ENCODE measurements around the gene AIG1. TPM values are rescaled to one million over a fixed set of nuclear protein-coding genes. Genes with fewer than 3 reads are reported as not detected.
"Not testable (repeated sequence)": the region's sequence is repeated elsewhere in the genome, so short reads cannot be mapped to it uniquely, and the experiment has no call there.

The AIG1 gene
- polyA plus RNA-seq, 1 of the 3 experiments (the other 2 are of a cell fraction): 36.8 TPM

GRCh38 chr6:143079325-143079640 lies 18.6 kb downstream of the AIG1 start:
- CTCF ChIA-PET: no interaction called here
- peaks cover 8% of the 10 kb centered on the region; the same call in 1 of the 2 replicates for H3K9me3 ChIP-seq
- TF ChIP-seq USF2 (IDR thresholded peaks at IDR 0.05; ENCODE audit: borderline replicate concordance, low read depth, low read length): no peak
- TF ChIP-seq NFIC (IDR thresholded peaks at IDR 0.05; ENCODE audit: borderline replicate concordance): no peak
- TF ChIP-seq PBX3 (IDR thresholded peaks at IDR 0.05): no peak
- TF ChIP-seq RFX5 (IDR thresholded peaks at IDR 0.05; ENCODE audit: low read length): no peak
- no peak for TF ChIP-seq EZH2phosphoT487 (IDR thresholded peaks at IDR 0.05; ENCODE audit: borderline replicate concordance, low read depth)
- TF ChIP-seq MEF2A (IDR thresholded peaks at IDR 0.05; ENCODE audit: borderline replicate concordance, low read depth): no peak
- no peak for TF ChIP-seq TEAD4 (IDR thresholded peaks at IDR 0.05; ENCODE audit: borderline replicate concordance, insufficient read depth)
- no peak for TF ChIP-seq MXI1 (IDR thresholded peaks at IDR 0.05; ENCODE audit: low read depth, low read length)
- TF ChIP-seq REST (IDR thresholded peaks at IDR 0.05; ENCODE audit: low read depth, low read length): no peak
- no peak for TF ChIP-seq USF1 (IDR thresholded peaks at IDR 0.05; ENCODE audit: borderline replicate concordance, low read depth)
- TF ChIP-seq NRF1 (IDR thresholded peaks at IDR 0.05; ENCODE audit: low read depth, low read length): no peak
- TF ChIP-seq ELF1 (IDR thresholded peaks at IDR 0.05): no peak
- no peak for TF ChIP-seq TCF12 (IDR thresholded peaks at IDR 0.05)
- no peak for TF ChIP-seq RAD21 (IDR thresholded peaks at IDR 0.05; ENCODE audit: low read length)
- no peak for TF ChIP-seq MAX (IDR thresholded peaks at IDR 0.05; ENCODE audit: low read depth)
- no peak overlapping the region for H3K9ac ChIP-seq
- DNase-seq: no peak
- H4K20me1 ChIP-seq (ENCODE audit: insufficient read depth): no peaks in the 10 kb centered on the region
- H3K4me3 ChIP-seq (ENCODE audit: low read depth in 2 of 2, low read length in 1 of 2): no peak overlapping the region
- H3K36me3 ChIP-seq (replicated peaks in 1 of 2; ENCODE audit: control insufficient read depth in 1 of 2, insufficient read depth in 2 of 2, low read length in 1 of 2): peaks cover 0 to 6% of the 10 kb centered on the region in 2 experiments
- H2AFZ ChIP-seq (ENCODE audit: low read depth): no peak overlapping the region
- POLR2A ChIA-PET: no interaction called here
- no peaks in the 10 kb centered on the region for H3K27me3 ChIP-seq (ENCODE audit: insufficient read depth)
- no peaks in the 10 kb centered on the region for H3F3A ChIP-seq (replicated peaks; ENCODE audit: insufficient read depth)
- no peaks in the 10 kb centered on the region for H3K9me2 ChIP-seq
- H3K79me2 ChIP-seq (ENCODE audit: insufficient read depth): 0 out of 2 replicates have a peak, but pooled peaks cover 3% of the 10 kb centered on the region
- H3K4me2 ChIP-seq: no peak overlapping the region
- H3K27ac ChIP-seq (ENCODE audit: low read depth in 2 of 2, low read length in 1 of 2): no peak overlapping the region
- H3K4me1 ChIP-seq (ENCODE audit: control insufficient read depth in 1 of 2, insufficient read depth in 2 of 2, low read depth in 1 of 2, low read length in 1 of 2): no peaks in the 10 kb centered on the region

- H2AFZ ChIP-seq (ENCODE audit: low read depth); H3K9me3 ChIP-seq; H3K79me2 ChIP-seq (ENCODE audit: insufficient read depth); H3K4me1 ChIP-seq (ENCODE audit: control insufficient read depth in 1 of 2, insufficient read depth in 2 of 2, low read depth in 1 of 2, low read length in 1 of 2); H3K9me2 ChIP-seq; H3K4me2 ChIP-seq; H4K20me1 ChIP-seq (ENCODE audit: insufficient read depth); DNase-seq; POLR2A ChIA-PET; H3K4me3 ChIP-seq (ENCODE audit: low read depth in 2 of 2, low read length in 1 of 2); CTCF ChIA-PET; H3K27me3 ChIP-seq (ENCODE audit: insufficient read depth); H3F3A ChIP-seq (replicated peaks; ENCODE audit: insufficient read depth); H3K9ac ChIP-seq; H3K27ac ChIP-seq (ENCODE audit: low read depth in 2 of 2, low read length in 1 of 2); H3K36me3 ChIP-seq (replicated peaks in 1 of 2; ENCODE audit: control insufficient read depth in 1 of 2, insufficient read depth in 2 of 2, low read length in 1 of 2): not testable (repeated sequence)
- 96% methylated on average over 7 of the region's 9 CpGs for WGBS (ENCODE audit: low lambda C conversion rate)
Observed at GRCh38 chr6:143082274-143082673, 21.6 kb downstream of the AIG1 start.

- H3K9ac ChIP-seq; H3K27me3 ChIP-seq (ENCODE audit: insufficient read depth); H3K9me2 ChIP-seq; H3K9me3 ChIP-seq; H3K36me3 ChIP-seq (replicated peaks in 1 of 2; ENCODE audit: control insufficient read depth in 1 of 2, insufficient read depth in 2 of 2, low read length in 1 of 2); POLR2A ChIA-PET; H3K79me2 ChIP-seq (ENCODE audit: insufficient read depth); DNase-seq; H3F3A ChIP-seq (replicated peaks; ENCODE audit: insufficient read depth); H2AFZ ChIP-seq (ENCODE audit: low read depth); H3K4me1 ChIP-seq (ENCODE audit: control insufficient read depth in 1 of 2, insufficient read depth in 2 of 2, low read depth in 1 of 2, low read length in 1 of 2); H3K27ac ChIP-seq (ENCODE audit: low read depth in 2 of 2, low read length in 1 of 2); H4K20me1 ChIP-seq (ENCODE audit: insufficient read depth); CTCF ChIA-PET; H3K4me3 ChIP-seq (ENCODE audit: low read depth in 2 of 2, low read length in 1 of 2); H3K4me2 ChIP-seq: not testable (repeated sequence)
- 89% methylated on average over 3 of the region's 8 CpGs for WGBS (ENCODE audit: low lambda C conversion rate)
Observed at GRCh38 chr6:143084019-143084418, 23.3 kb downstream of the AIG1 start.
